Measurements from ENCODE around the gene APOBEC3B.
"Not testable (repeated sequence)": the region's sequence is repeated elsewhere in the genome, so short reads cannot be mapped to it uniquely, and the experiment has no call there.

Gene APOBEC3B

GRCh38 chr22:38965614-38966379, 16.4 kb upstream of the APOBEC3B start:
- H3K27ac ChIP-seq, result no peak overlapping the region
- DNase-seq (ENCODE audit: low read depth, low spot score), result no peak

GRCh38 chr22:38966380-38966702, 15.8 kb upstream of the APOBEC3B start:
- DNase-seq (ENCODE audit: low read depth, low spot score), result no peak
- no peak overlapping the region for H3K27ac ChIP-seq

GRCh38 chr22:38966942-38967341, 15.2 kb upstream of the APOBEC3B start:
- no peak for DNase-seq (ENCODE audit: low read depth, low spot score)
- H3K27ac ChIP-seq, result no peak overlapping the region

- DNase-seq (ENCODE audit: low read depth, low spot score), result no peak
- no peak overlapping the region for H3K27ac ChIP-seq
Measured at GRCh38 chr22:38967451-38968450, 14.4 kb upstream of the APOBEC3B start.

GRCh38 chr22:38968801-38969200, 13.3 kb upstream of the APOBEC3B start:
- no peak overlapping the region for H3K27ac ChIP-seq
- DNase-seq (ENCODE audit: low read depth, low spot score), result no peak

GRCh38 chr22:38970551-38970950, 11.6 kb upstream of the APOBEC3B start:
- no peak for DNase-seq (ENCODE audit: low read depth, low spot score)
- H3K27ac ChIP-seq, result no peak overlapping the region

- no peak for DNase-seq (ENCODE audit: low read depth, low spot score)
- no peak overlapping the region for H3K27ac ChIP-seq
Measured at GRCh38 chr22:38971202-38971601, 10.9 kb upstream of the APOBEC3B start.

GRCh38 chr22:38971791-38972190, 10.4 kb upstream of the APOBEC3B start:
- DNase-seq (ENCODE audit: low read depth, low spot score), result no peak
- no peak overlapping the region for H3K27ac ChIP-seq

GRCh38 chr22:38972558-38972957, 9.6 kb upstream of the APOBEC3B start:
- H3K27ac ChIP-seq, result no peak overlapping the region
- no peak for DNase-seq (ENCODE audit: low read depth, low spot score)

GRCh38 chr22:38973289-38974169, 8.6 kb upstream of the APOBEC3B start:
- no peak for DNase-seq (ENCODE audit: low read depth, low spot score)
- no peak overlapping the region for H3K27ac ChIP-seq

- no peak for DNase-seq (ENCODE audit: low read depth, low spot score)
- no peak overlapping the region for H3K27ac ChIP-seq
Measured at GRCh38 chr22:38974170-38974825, 7.8 kb upstream of the APOBEC3B start.

- no peak overlapping the region for H3K27ac ChIP-seq
Measured at GRCh38 chr22:38974826-38975175, 7.3 kb upstream of the APOBEC3B start.

GRCh38 chr22:38977289-38977688, 4.9 kb upstream of the APOBEC3B start:
- H3K27ac ChIP-seq; DNase-seq (ENCODE audit: low read depth, low spot score): not testable (repeated sequence)

More at GRCh38 chr22:38974826-38975175, 7.3 kb upstream of the APOBEC3B start:
- no peak for DNase-seq (ENCODE audit: low read depth, low spot score)

- not testable (repeated sequence) for DNase-seq (ENCODE audit: low read depth, low spot score); H3K27ac ChIP-seq
Measured at GRCh38 chr22:38980587-38980986, 1.6 kb upstream of the APOBEC3B start.

- peak; percentile 64 for DNase-seq (ENCODE audit: low read depth, low spot score)
- peak overlapping the region; percentile 53 for H3K27ac ChIP-seq
Measured at GRCh38 chr22:38981005-38981991, 849 bp upstream of the APOBEC3B start.

- peak overlapping the region; percentile 72 for H3K27ac ChIP-seq
- DNase-seq (ENCODE audit: low read depth, low spot score), result no peak
Measured at GRCh38 chr22:38984224-38984623, 2.1 kb downstream of the APOBEC3B start.

- peak overlapping the region; percentile 72 for H3K27ac ChIP-seq
- DNase-seq (ENCODE audit: low read depth, low spot score), result peak; percentile 99
Measured at GRCh38 chr22:38984784-38985757, 2.9 kb downstream of the APOBEC3B start.

Data from epithelial cell of prostate (primary cell).